T1000 (cell line): ENCODE data around the gene ANKLE2.
"Not testable (repeated sequence)": the region's sequence is repeated elsewhere in the genome, so short reads cannot be mapped to it uniquely, and the experiment has no call there.

Experiments used
- DNase-seq: peaks from one replicate; lab custom pipeline; 2025; ENCODE audit warnings: mixed read lengths; lab: John Stamatoyannopoulos, UW

The ANKLE2 gene

DNA sequence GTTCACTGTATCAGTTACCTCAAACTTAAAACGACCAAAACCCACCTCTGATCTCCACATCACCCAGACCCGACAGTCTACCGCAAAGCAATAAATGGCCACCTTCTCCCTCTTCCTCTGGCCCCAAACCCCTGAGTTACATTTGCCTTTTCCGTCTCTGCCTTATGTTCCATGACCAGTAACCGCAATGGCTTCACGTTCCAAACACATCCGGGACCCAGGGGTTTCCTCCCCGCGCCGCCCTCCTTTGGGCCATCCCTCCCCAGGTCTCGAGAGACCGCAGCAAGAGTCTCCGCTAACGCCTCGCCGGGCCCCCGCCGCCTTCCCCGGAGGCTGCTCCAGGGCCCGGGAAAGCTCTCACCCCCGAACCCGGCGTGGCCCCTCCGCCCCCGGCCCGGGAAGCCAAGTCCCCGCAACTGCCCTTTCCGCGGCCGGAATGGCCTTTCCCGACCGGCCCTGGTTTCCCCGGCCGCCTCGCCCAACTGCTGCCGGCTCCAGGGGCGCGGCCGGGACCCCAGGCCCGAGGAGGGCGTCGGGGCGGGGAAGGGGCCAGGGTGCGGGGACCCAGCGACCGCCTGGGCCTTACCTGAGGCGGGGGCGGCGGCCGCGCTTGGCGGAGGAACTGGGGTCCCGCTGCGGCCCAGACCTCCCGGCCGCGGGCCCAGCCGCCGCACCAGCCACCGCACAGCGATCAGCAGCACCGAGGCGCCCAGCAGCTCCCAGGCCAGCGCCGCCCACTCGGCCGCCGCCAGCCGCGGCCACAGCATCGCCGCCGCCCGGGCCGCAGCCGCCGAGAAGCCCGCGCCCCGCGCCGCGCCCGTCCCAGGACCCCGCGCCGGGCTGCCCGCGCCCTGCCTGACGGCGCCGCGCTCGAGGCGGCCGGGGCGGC is at the start of gene ANKLE2:
Gene ANKLE2, minus strand, starts transcription at position 801 of the 889 bp plus-strand sequence. Its CDS starts 34 bp downstream, at position 767.
- peak; percentile 39 for DNase-seq

- DNase-seq, result not testable (repeated sequence)
Observed at GRCh38 chr12:132809391-132809790, 47.8 kb upstream of the ANKLE2 start.

- DNase-seq, result no peak
Observed at GRCh38 chr12:132807295-132808092, 45.9 kb upstream of the ANKLE2 start.

DNA sequence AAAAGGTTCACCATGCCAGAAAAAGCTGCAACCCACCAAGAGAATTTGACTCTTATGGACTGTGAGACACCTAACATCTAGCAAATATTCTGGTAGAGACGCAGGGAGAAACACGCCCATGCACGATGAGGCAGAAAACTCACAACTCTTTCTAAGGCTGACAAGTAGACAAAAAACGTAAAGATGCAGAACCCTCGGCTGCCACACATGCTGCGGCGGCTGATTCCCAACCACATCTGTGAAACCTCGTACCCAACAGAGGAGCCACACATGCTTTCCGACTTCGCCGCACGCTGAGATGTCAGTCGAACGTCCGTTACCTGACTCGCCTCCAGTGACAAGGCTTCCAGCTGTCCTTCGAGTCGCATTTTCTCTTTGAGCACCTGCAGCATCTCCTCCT is 45.2 kb upstream of the ANKLE2 start:
- no peak for DNase-seq

DNA sequence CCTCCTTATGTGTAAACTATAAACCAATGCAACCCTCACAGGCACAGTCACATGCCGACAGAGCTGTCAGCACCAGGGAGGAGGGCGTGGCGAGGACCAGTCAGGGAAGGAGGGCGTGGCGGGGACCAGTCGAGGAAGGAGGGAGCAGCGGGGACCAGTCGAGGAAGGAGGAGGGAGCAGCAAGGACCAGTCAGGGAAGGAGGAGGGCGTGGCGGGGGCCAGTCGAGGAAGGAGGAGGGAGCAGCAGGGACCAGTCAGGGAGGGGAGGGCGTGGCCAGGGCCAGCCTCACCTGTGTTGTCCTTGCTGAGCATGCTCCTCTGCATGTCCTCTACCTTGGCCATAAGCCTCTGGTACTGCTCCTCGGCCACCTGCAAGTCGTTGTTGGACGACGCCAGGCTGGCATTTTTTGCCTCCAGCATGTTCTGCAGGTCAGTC is 42.8 kb upstream of the ANKLE2 start:
- no peak for DNase-seq

GRCh38 chr12:132803888-132804287 is 42.3 kb upstream of the ANKLE2 start:
- DNase-seq, result no peak

DNA sequence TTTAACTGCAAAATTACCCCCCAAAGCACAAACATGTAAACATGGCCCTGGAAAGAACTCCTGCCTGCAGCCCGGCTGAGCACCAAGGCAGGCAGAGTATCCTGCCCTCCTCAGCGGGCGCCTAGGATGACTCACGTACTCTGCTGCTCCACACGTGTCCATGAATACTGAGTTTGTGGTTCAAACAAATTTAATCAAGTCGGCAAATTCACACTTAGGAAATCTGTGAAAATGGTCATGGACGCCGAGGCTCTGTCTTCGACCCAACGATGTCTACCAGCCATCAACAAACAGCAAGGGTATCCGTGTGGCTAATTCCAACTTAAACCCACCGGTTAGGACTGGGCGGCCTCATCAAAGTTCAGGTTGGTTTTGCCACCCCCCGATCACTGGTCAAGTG is 41.5 kb upstream of the ANKLE2 start:
- no peak for DNase-seq

DNA sequence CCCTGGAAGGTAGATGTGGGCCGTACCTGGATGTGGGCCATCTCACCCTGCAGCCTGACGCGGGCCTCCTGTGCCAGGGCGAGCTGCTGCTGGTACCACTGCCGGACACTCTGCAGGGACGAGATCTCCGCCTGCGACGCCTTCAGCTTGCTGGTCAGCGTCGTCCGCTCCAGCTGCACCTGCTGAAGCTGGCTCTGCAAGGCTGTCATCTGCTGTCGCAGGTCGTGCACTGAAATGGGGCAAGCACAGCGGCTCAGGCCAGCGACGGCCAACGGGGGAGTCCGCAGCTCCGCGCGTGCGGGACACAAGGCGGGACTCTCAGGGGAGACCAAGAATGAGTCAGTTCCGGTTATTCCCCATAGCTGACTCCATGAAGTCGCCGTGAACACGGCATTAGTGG is 40.1 kb upstream of the ANKLE2 start:
- no peak for DNase-seq

- DNase-seq, result no peak
Observed at GRCh38 chr12:132798836-132799235, 37.2 kb upstream of the ANKLE2 start.

GRCh38 chr12:132797820-132798570 is 36.4 kb upstream of the ANKLE2 start:
- no peak for DNase-seq

- no peak for DNase-seq
Observed at GRCh38 chr12:132795847-132796246, 34.2 kb upstream of the ANKLE2 start.

DNA sequence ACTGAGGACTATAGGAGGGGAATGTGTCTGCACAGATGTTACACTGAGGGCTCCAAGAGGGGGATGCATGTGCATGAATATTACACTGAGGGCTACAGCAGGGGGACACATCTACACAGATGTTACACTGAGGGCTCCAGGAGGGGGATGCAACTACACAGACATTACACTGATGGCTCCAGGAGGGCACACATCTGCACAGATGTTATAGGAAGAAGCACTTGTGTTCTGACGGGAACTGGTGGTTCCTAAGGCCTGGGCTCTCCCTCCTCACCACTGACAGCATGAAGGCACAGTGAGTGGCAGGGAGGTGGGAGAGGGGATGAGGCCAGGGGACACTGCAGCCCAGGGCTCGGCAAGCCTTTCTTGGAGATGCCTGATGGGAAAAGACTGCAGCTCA is 30.3 kb upstream of the ANKLE2 start:
- DNase-seq, result not testable (repeated sequence)

GRCh38 chr12:132789099-132789471 is 27.5 kb upstream of the ANKLE2 start:
- no peak for DNase-seq

DNA sequence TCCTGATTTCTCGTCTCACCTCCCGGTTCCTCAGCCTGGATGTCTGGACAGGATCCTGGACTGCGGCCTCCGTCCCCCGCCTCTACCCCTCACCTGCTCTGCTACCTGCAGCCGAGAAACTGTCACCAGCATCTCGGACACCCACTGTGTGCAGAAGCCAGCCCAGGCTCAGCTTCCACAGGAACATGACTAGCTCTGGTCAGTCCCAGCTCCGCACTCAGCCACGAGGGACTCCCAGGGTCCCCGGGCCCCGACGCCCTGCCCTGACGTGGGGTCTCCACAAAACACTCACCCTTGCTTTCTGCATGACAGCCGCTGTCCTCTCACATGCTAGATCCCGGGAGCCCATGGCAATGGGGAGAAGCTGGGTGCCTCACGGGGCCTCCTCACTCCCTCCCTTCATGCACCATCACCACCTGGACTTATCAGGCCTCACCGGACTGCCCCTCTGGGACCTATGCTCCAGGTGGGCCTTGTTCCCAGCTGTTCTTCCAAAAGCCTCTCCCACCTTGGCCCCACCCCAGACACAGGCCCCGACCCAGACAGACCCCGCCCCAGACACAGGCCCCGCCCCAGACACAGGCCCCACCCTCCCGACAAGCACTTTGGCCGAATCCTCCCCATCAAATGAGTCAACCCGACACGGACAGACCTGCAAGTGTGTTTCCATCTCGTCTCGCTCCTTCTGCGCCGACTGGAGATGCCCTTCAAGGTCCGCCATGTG is 26.9 kb upstream of the ANKLE2 start:
- DNase-seq, result no peak

DNA sequence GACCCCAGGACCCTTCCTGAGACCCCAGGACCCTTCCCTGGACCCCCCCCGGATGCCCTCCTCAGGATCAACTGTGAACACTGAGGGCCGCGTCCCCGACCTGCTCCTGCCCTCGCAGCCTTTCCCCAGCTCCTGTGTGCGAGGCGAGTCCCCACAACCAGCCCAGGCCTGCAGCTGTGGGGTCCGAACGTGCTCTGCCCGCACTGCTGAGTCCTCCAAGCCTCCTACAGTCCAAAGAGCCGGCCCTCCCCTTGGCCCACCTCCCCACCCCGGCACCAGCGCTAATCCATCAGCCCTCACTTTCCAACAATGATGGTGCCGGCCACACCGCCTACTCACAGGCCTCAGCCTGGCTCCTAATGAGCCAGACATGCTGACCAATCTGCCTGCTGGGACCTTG is 26.2 kb upstream of the ANKLE2 start:
- DNase-seq, result no peak

- DNase-seq, result no peak
Observed at GRCh38 chr12:132786192-132786591, 24.6 kb upstream of the ANKLE2 start.

DNA sequence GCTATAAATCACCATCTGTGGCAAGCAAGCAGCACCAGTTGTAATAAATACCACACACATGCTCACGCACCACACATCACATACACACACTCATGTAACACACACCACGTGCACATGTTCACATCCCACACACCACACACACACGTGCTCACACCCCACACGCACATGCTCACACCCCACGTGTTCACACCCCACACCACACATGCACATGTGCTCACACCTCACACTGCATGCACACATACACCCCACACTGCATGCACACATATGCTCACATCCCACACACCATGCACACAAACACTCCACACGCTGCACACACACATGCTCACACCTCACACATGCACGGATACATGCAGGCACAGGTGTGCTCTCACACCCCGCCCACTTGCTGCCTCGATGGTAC is 22.9 kb upstream of the ANKLE2 start:
- no peak for DNase-seq

DNA sequence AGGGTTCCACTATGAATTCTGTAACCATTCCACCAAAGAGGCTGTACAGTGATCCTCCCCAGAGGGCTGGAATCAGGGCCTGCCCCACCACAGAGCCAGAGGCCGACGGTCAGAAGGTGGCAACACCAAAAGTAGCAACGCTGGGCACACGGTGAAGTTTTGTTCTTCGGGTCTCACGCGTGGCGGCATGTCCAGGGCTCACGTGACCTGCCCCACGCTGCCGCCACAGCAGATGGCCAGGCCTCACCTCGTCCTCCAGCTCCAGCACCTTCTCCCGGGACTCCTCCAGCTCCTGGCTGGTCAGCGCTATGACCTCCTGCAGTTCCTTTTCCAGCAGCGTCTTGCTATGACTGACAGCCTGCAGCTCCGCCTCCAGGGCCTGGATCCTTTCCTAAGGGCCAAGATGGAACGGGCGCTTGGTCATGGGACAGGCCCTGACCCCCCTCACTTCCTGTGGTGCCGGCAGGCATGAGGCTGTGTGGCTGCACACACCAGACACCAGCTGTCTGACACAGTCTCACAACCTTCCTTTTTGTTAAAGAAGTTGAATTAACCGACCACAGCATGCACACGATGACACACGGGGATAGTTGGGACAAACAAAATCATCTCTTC is 22.4 kb upstream of the ANKLE2 start:
- DNase-seq, result no peak

- no peak for DNase-seq
Observed at GRCh38 chr12:132781938-132782337, 20.3 kb upstream of the ANKLE2 start.

GRCh38 chr12:132779781-132780353 is 18.2 kb upstream of the ANKLE2 start:
- no peak for DNase-seq

- DNase-seq, result no peak
Observed at GRCh38 chr12:132777614-132778013, 16.0 kb upstream of the ANKLE2 start.
